GM12878 (cell line): ENCODE results near the gene ANO6.

Experiments used
- BACH1 ChIP-seq: fragments of 450-650 bp; IDR thresholded peaks from 2 replicates; pipeline ENCODE4 v1.6.1; 2017; ENCODE audit warnings: mild to moderate bottlenecking, borderline replicate concordance
- CEBPB ChIP-seq, 2 experiments: fragments of 150-350 bp in 1 of 2; IDR thresholded peaks; 2 replicates each; pipeline ENCODE4 v1.6.1; 2012 to 2014; ENCODE audit warnings: low read depth in 2 of 2, low read length in 2 of 2, borderline replicate concordance in 1 of 2, inconsistent platforms in 1 of 2
- CHD4 ChIP-seq: fragments of 200-600 bp; sonication (generic); IDR thresholded peaks from 2 replicates; pipeline ENCODE4 v1.6.1; 2016; ENCODE audit warnings: mild to moderate bottlenecking
- ETV6 ChIP-seq, 2 experiments: fragments of 450-650 bp in 1 of 2; IDR thresholded peaks in 1 of 2; conservative IDR thresholded peaks in 1 of 2; 2 replicates each; pipeline ENCODE4 v1.6.1; 2014; ENCODE audit warnings: antibody characterized with exemption in 1 of 2, borderline replicate concordance in 1 of 2, low read depth in 1 of 2, mild to moderate bottlenecking in 1 of 2, moderate library complexity in 1 of 2
- EZH2 ChIP-seq: IDR thresholded peaks from 2 replicates; pipeline ENCODE4 v1.6.1; 2012; ENCODE audit warnings: low read depth, mild to moderate bottlenecking, control low read depth, inconsistent platforms, low read length, borderline replicate concordance; ENCODE audit not compliant: control insufficient read depth
- MAX ChIP-seq: IDR thresholded peaks from 2 replicates; pipeline ENCODE4 v1.6.1; 2012; ENCODE audit warnings: low read depth, low read length, improper control_type of control experiment
- RAD51 ChIP-seq: fragments of 450-650 bp; IDR thresholded peaks from 2 replicates; pipeline ENCODE4 v1.6.1; 2016; ENCODE audit warnings: moderate library complexity, mild to moderate bottlenecking, inconsistent platforms
- STAT1 ChIP-seq: fragments of 450-650 bp; conservative IDR thresholded peaks from 2 replicates; pipeline ENCODE4 v1.6.1; 2014; ENCODE audit warnings: antibody characterized with exemption, mild to moderate bottlenecking
- SUPT20H ChIP-seq: IDR thresholded peaks from 2 replicates; pipeline ENCODE4 v1.6.1; 2011; ENCODE audit warnings: low read depth, mild to moderate bottlenecking, low read length, moderate library complexity, borderline replicate concordance; ENCODE audit not compliant: control insufficient read depth
- YY1 ChIP-seq: IDR thresholded peaks from 2 replicates; pipeline ENCODE4 v1.6.1; 2011; ENCODE audit warnings: low read depth, mild to moderate bottlenecking, low read length
- ZBTB4 ChIP-seq: fragments of 450-650 bp; formaldehyde crosslinking; IDR thresholded peaks from 2 replicates; pipeline ENCODE4 v1.4.0; 2022; ENCODE audit warnings: mild to moderate bottlenecking, moderate library complexity
- TF ChIP-seq, protein P1 (sequence below), 3 experiments: IDR thresholded peaks in 2 of 3; conservative IDR thresholded peaks in 1 of 3; 2 replicates each; pipeline ENCODE4 v1.5.1; 2011; ENCODE audit warnings: low read depth in 3 of 3, low read length in 3 of 3, mild to moderate bottlenecking in 3 of 3, control low read depth in 2 of 3, moderate library complexity in 2 of 3, inconsistent platforms in 1 of 3, mixed read lengths in 1 of 3; ENCODE audit not compliant: control insufficient read depth in 2 of 3, insufficient read depth in 1 of 3; ENCODE audit errors: extremely low read depth in 1 of 3

- no peak for TF ChIP-seq MAX
- TF ChIP-seq YY1 = no peak
- TF ChIP-seq ZBTB4 (CRISPR knock-in tag) = no peak
- TF ChIP-seq SUPT20H = no peak
- TF ChIP-seq, protein P1, sequence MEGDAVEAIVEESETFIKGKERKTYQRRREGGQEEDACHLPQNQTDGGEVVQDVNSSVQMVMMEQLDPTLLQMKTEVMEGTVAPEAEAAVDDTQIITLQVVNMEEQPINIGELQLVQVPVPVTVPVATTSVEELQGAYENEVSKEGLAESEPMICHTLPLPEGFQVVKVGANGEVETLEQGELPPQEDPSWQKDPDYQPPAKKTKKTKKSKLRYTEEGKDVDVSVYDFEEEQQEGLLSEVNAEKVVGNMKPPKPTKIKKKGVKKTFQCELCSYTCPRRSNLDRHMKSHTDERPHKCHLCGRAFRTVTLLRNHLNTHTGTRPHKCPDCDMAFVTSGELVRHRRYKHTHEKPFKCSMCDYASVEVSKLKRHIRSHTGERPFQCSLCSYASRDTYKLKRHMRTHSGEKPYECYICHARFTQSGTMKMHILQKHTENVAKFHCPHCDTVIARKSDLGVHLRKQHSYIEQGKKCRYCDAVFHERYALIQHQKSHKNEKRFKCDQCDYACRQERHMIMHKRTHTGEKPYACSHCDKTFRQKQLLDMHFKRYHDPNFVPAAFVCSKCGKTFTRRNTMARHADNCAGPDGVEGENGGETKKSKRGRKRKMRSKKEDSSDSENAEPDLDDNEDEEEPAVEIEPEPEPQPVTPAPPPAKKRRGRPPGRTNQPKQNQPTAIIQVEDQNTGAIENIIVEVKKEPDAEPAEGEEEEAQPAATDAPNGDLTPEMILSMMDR (IDR thresholded peaks at IDR 0.05 in 2 of 3, conservative IDR thresholded peaks at IDR 0.05 in 1 of 3; ENCODE audit: control insufficient read depth in 2 of 3, extremely low read depth in 1 of 3, insufficient read depth in 1 of 3, low read depth in 3 of 3, low read length in 3 of 3) = no peak
- TF ChIP-seq ETV6 (conservative IDR thresholded peaks at IDR 0.05 in 1 of 2, IDR thresholded peaks at IDR 0.05 in 1 of 2; ENCODE audit: borderline replicate concordance in 1 of 2, low read depth in 1 of 2) = no peak
- TF ChIP-seq EZH2 = no peak
- no peak for TF ChIP-seq CEBPB (IDR thresholded peaks at IDR 0.05; ENCODE audit: borderline replicate concordance in 1 of 2, low read depth in 2 of 2, low read length in 2 of 2)
- no peak for TF ChIP-seq CHD4
- TF ChIP-seq STAT1 = no peak
- TF ChIP-seq BACH1 = no peak
- no peak for TF ChIP-seq RAD51
Observed at GRCh38 chr12:45348311-45348710, 132.4 kb downstream of the ANO6 start.
